ENCODE data around the gene MPC1.

Gene MPC1

DNA sequence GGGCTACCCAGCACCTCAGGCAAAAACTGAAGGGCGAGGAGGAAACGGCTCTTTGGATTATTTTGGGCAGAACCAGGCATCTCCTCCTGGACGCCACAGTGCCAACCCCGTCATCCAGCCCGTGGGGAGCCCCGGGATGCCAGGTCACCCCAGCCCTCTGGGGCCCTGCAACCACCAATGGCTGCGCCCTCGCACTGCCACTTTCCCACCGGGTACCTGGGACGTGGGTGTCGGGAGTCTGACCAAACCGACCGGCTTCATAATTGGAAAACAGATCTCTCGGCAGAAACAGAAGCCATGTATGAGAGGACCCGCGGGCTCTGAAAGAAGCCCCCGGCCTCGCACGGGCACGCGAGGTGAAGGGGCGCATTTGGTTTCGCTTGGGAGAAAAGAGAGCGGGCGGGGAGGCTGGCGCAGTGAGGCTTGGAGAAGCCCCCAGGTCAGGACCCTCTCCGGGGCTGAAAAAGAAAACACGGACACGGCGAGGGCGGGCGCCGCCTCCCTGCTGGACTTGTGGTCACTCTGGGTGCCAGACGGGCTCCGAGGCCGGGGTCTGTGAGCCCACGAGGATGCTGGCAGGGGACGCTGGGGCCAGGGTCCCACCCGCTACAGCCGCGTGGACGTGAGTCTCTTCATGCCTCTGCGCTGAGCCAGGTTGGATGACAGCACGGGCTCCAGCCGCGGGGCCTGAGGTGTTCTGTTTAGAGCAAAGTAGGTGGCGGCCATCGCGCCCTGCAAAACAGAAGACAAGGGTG is 29.6 kb upstream of the MPC1 start:
- no peaks in the 10 kb centered on the region for H3F3A ChIP-seq (ENCODE audit: insufficient read depth, low read length)

DNA sequence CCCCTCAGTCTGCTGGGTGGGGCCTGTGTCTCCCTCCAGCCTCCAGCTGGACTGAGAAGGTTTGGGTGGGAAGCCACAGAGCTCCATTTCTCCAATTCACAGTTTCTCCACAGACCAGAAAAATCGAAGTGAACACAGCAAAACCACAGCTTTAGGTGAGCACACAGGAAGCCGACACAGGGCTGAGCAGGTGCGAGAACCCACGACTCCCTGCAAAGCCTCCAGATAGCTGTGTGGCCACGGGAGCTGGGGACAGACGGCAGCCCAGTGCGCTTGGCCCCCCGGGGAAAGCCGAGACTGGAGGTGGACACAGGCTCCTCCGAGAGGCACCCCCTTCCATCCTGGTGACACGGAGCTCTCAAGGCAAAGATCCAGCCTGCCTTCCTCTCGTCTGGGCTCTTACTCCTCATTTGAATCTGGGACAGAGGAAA is 29.0 kb upstream of the MPC1 start:
- H3K79me2 ChIP-seq (ENCODE audit: low read length), result no peaks in the 10 kb centered on the region

More for the DNA sequence above, 29.6 kb upstream of the MPC1 start:
- no peak overlapping the region for H3K9ac ChIP-seq (ENCODE audit: low read length)
- no peaks in the 10 kb centered on the region for H3K9me3 ChIP-seq (replicated peaks; ENCODE audit: insufficient read depth, low read length)
- no peaks in the 10 kb centered on the region for H3K9me2 ChIP-seq (replicated peaks; ENCODE audit: insufficient read depth, low read length)
- H3K4me1 ChIP-seq (ENCODE audit: low read length), result no peaks in the 10 kb centered on the region
- H3K4me2 ChIP-seq (ENCODE audit: low read depth, low read length), result no peak overlapping the region
- no peak overlapping the region for H3K27ac ChIP-seq (ENCODE audit: low read length)
- no peak overlapping the region for H2AFZ ChIP-seq (ENCODE audit: low read length)
- no peaks in the 10 kb centered on the region for H3K27me3 ChIP-seq (replicated peaks; ENCODE audit: insufficient read depth, low read length)
- TF ChIP-seq EZH2phosphoT487 (IDR thresholded peaks at IDR 0.05; ENCODE audit: low read length) (no peak), EZH2 (optimal IDR thresholded peaks at IDR 0.05; ENCODE audit: low read depth, low read length) (no peak)
- TF ChIP-seq, protein P1, sequence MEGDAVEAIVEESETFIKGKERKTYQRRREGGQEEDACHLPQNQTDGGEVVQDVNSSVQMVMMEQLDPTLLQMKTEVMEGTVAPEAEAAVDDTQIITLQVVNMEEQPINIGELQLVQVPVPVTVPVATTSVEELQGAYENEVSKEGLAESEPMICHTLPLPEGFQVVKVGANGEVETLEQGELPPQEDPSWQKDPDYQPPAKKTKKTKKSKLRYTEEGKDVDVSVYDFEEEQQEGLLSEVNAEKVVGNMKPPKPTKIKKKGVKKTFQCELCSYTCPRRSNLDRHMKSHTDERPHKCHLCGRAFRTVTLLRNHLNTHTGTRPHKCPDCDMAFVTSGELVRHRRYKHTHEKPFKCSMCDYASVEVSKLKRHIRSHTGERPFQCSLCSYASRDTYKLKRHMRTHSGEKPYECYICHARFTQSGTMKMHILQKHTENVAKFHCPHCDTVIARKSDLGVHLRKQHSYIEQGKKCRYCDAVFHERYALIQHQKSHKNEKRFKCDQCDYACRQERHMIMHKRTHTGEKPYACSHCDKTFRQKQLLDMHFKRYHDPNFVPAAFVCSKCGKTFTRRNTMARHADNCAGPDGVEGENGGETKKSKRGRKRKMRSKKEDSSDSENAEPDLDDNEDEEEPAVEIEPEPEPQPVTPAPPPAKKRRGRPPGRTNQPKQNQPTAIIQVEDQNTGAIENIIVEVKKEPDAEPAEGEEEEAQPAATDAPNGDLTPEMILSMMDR (IDR thresholded peaks at IDR 0.05; ENCODE audit: low read length), result no peak
- H4K20me1 ChIP-seq (ENCODE audit: insufficient read depth, low read length), result no peaks in the 10 kb centered on the region
- H3K4me3 ChIP-seq (ENCODE audit: low read length), result no peak overlapping the region
- H3K36me3 ChIP-seq (replicated peaks; ENCODE audit: insufficient read depth, low read length), result no peaks in the 10 kb centered on the region
- no peak for DNase-seq
- no peaks in the 10 kb centered on the region for H3K79me2 ChIP-seq (ENCODE audit: low read length)

DNA sequence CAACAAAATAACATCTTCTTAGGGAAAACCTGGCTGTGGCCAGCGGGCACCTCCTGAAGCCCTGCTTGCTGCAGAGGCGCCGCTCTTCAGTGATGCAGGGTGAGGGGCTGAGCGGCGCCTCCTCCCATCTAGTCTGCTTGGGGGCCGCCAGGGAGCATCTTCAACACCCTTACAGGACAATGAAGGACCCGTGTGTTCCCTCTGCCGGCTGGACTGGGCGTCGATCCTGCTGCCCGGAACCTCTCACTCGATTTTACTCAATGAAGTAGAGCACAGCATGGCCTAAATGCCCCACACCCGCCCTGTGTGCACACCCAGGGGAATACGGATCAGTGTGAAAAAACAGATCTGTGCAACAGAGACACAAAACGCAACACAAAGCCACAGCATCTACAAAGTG is 28.5 kb upstream of the MPC1 start:
- no peak for DNase-seq
- no peaks in the 10 kb centered on the region for H3K9me2 ChIP-seq (replicated peaks; ENCODE audit: insufficient read depth, low read length)

More for the DNA sequence above, 29.0 kb upstream of the MPC1 start:
- Histone ChIP-seq H3K9ac (ENCODE audit: low read length) (no peak overlapping the region), H3K4me3 (ENCODE audit: low read length) (no peak overlapping the region), H3K36me3 (replicated peaks; ENCODE audit: insufficient read depth, low read length) (no peaks in the 10 kb centered on the region), H2AFZ (ENCODE audit: low read length) (no peak overlapping the region), H4K20me1 (ENCODE audit: insufficient read depth, low read length) (no peaks in the 10 kb centered on the region), H3K9me2 (replicated peaks; ENCODE audit: insufficient read depth, low read length) (no peaks in the 10 kb centered on the region), H3K4me1 (ENCODE audit: low read length) (no peaks in the 10 kb centered on the region), H3K9me3 (replicated peaks; ENCODE audit: insufficient read depth, low read length) (no peaks in the 10 kb centered on the region), H3K4me2 (ENCODE audit: low read depth, low read length) (no peak overlapping the region), H3K27me3 (replicated peaks; ENCODE audit: insufficient read depth, low read length) (no peaks in the 10 kb centered on the region), H3F3A (ENCODE audit: insufficient read depth, low read length) (no peaks in the 10 kb centered on the region), H3K27ac (ENCODE audit: low read length) (no peak overlapping the region)
- DNase-seq, result no peak
- TF ChIP-seq EZH2phosphoT487 (IDR thresholded peaks at IDR 0.05; ENCODE audit: low read length) (no peak), EZH2 (optimal IDR thresholded peaks at IDR 0.05; ENCODE audit: low read depth, low read length) (no peak)
- TF ChIP-seq, protein P1 (IDR thresholded peaks at IDR 0.05; ENCODE audit: low read length), result no peak

More for the DNA sequence above, 28.5 kb upstream of the MPC1 start:
- Histone ChIP-seq H3K27ac (ENCODE audit: low read length) (no peak overlapping the region), H4K20me1 (ENCODE audit: insufficient read depth, low read length) (no peaks in the 10 kb centered on the region), H3K36me3 (replicated peaks; ENCODE audit: insufficient read depth, low read length) (no peaks in the 10 kb centered on the region), H3K9me3 (replicated peaks; ENCODE audit: insufficient read depth, low read length) (no peaks in the 10 kb centered on the region), H3K27me3 (replicated peaks; ENCODE audit: insufficient read depth, low read length) (no peaks in the 10 kb centered on the region), H3F3A (ENCODE audit: insufficient read depth, low read length) (no peaks in the 10 kb centered on the region), H3K4me2 (ENCODE audit: low read depth, low read length) (no peak overlapping the region), H2AFZ (ENCODE audit: low read length) (no peak overlapping the region), H3K79me2 (ENCODE audit: low read length) (no peaks in the 10 kb centered on the region), H3K9ac (ENCODE audit: low read length) (no peak overlapping the region), H3K4me3 (ENCODE audit: low read length) (no peak overlapping the region), H3K4me1 (ENCODE audit: low read length) (no peaks in the 10 kb centered on the region)
- TF ChIP-seq, protein P1 (IDR thresholded peaks at IDR 0.05; ENCODE audit: low read length), result no peak
- TF ChIP-seq EZH2 (optimal IDR thresholded peaks at IDR 0.05; ENCODE audit: low read depth, low read length) (no peak), EZH2phosphoT487 (IDR thresholded peaks at IDR 0.05; ENCODE audit: low read length) (no peak)
